ENCODE results near the gene RBM44. TPM values are rescaled to one million over a fixed set of nuclear protein-coding genes. Genes with fewer than 3 reads are reported as not detected.
"Not testable (repeated sequence)": the region's sequence is repeated elsewhere in the genome, so short reads cannot be mapped to it uniquely, and the experiment has no call there.

RBM44 gene
- total RNA-seq, result 1 to 10 TPM; 1.3 to 1.4 TPM

GRCh38 chr2:237798236-237799059 is at the start of gene RBM44:
RBM44 (plus strand) TSS chr2:237798779; CDS start chr2:237813610, 14,831 bp downstream.
- DNase-seq, result no peak
- Mint-ChIP-seq H3K4me3 (no peak within 1 kb of the TSS), H3K9me3 (no peaks in the 10 kb centered on the region), H3K36me3 (ENCODE audit: low read depth) (peaks cover 6% of the 10 kb centered on the region), H3K27me3 (no peaks in the 10 kb centered on the region), H3K27ac (no peak within 1 kb of the TSS), H3K4me1 (no peaks in the 10 kb centered on the region)
- ChIA-PET CTCF (no interaction called here), POLR2A (no interaction called here)

- Mint-ChIP-seq H3K9me3 (no peaks in the 10 kb centered on the region), H3K4me1 (peaks cover 15% of the 10 kb centered on the region), H3K27ac (no peak overlapping the region), H3K27me3 (no peaks in the 10 kb centered on the region), H3K36me3 (ENCODE audit: low read depth) (peaks cover 49% of the 10 kb centered on the region), H3K4me3 (no peak overlapping the region)
- ChIA-PET CTCF (interaction anchor here (0.9 kb wide), 1 partner anchor 61 kb away, joined by 3 read pairs; no protein-coding TSS in a partner anchor), POLR2A (no interaction called here)
- DNase-seq, result no peak
Observed at GRCh38 chr2:237749002-237749401, 49.6 kb upstream of the RBM44 start.

- DNase-seq, result no peak
- ChIA-PET CTCF (no interaction called here), POLR2A (interaction anchor here (0.6 kb wide), 1 partner anchor 77 kb away, joined by 7 read pairs; no protein-coding TSS in a partner anchor)
- Mint-ChIP-seq H3K27ac (peak overlapping the region; percentile 33), H3K9me3 (no peaks in the 10 kb centered on the region), H3K4me1 (peaks cover 11% of the 10 kb centered on the region), H3K4me3 (no peak overlapping the region), H3K27me3 (no peaks in the 10 kb centered on the region), H3K36me3 (ENCODE audit: low read depth) (peaks cover 49% of the 10 kb centered on the region)
Observed at GRCh38 chr2:237749961-237750360, 48.6 kb upstream of the RBM44 start.

GRCh38 chr2:237750441-237750840 is 48.1 kb upstream of the RBM44 start:
- H3K27ac Mint-ChIP-seq, CTCF ChIA-PET, H3K4me3 Mint-ChIP-seq, H3K4me1 Mint-ChIP-seq, DNase-seq, H3K9me3 Mint-ChIP-seq, H3K27me3 Mint-ChIP-seq, POLR2A ChIA-PET: not testable (repeated sequence)
- H3K36me3 Mint-ChIP-seq (ENCODE audit: low read depth), result peaks cover 50% of the 10 kb centered on the region

- POLR2A ChIA-PET, result no interaction called here
- H3K4me1 Mint-ChIP-seq, result peaks cover 8% of the 10 kb centered on the region
Observed at GRCh38 chr2:237752761-237753165, 45.8 kb upstream of the RBM44 start.

GRCh38 chr2:237754182-237754581 is 44.4 kb upstream of the RBM44 start:
- Mint-ChIP-seq H3K27ac (no peak overlapping the region), H3K27me3 (no peaks in the 10 kb centered on the region), H3K4me1 (peaks cover 8% of the 10 kb centered on the region), H3K36me3 (ENCODE audit: low read depth) (peaks cover 57% of the 10 kb centered on the region), H3K9me3 (no peaks in the 10 kb centered on the region), H3K4me3 (no peak overlapping the region)
- ChIA-PET POLR2A (no interaction called here), CTCF (interaction anchor here (1.1 to 2.1 kb wide), 3 partner anchors 9 to 182 kb away, joined by 3 to 8 read pairs (median 3); no protein-coding TSS in a partner anchor)
- no peak for DNase-seq

More at GRCh38 chr2:237752761-237753165, 45.8 kb upstream of the RBM44 start:
- H3K27me3 Mint-ChIP-seq, result no peaks in the 10 kb centered on the region
- H3K36me3 Mint-ChIP-seq (ENCODE audit: low read depth), result peaks cover 64% of the 10 kb centered on the region
- no peak overlapping the region for H3K4me3 Mint-ChIP-seq
- no peaks in the 10 kb centered on the region for H3K9me3 Mint-ChIP-seq
- no peak for DNase-seq
- no peak overlapping the region for H3K27ac Mint-ChIP-seq
- CTCF ChIA-PET, result no interaction called here

- peaks cover 52% of the 10 kb centered on the region for H3K36me3 Mint-ChIP-seq (ENCODE audit: low read depth)
Observed at GRCh38 chr2:237754626-237755248, 43.8 kb upstream of the RBM44 start.

GRCh38 chr2:237757616-237758015 is 41.0 kb upstream of the RBM44 start:
- H3K4me3 Mint-ChIP-seq, result no peak overlapping the region
- no peaks in the 10 kb centered on the region for H3K27me3 Mint-ChIP-seq
- no peak for DNase-seq
- H3K4me1 Mint-ChIP-seq, result peaks cover 1% of the 10 kb centered on the region
- no peaks in the 10 kb centered on the region for H3K9me3 Mint-ChIP-seq
- ChIA-PET CTCF (interaction anchor here (0.7 kb wide), 1 partner anchor 13 kb away, joined by 3 read pairs; no protein-coding TSS in a partner anchor), POLR2A (no interaction called here)
- no peak overlapping the region for H3K27ac Mint-ChIP-seq
- peaks cover 55% of the 10 kb centered on the region for H3K36me3 Mint-ChIP-seq (ENCODE audit: low read depth)

More at GRCh38 chr2:237754626-237755248, 43.8 kb upstream of the RBM44 start:
- Mint-ChIP-seq H3K27me3 (no peaks in the 10 kb centered on the region), H3K4me3 (no peak overlapping the region), H3K4me1 (peaks cover 8% of the 10 kb centered on the region), H3K27ac (no peak overlapping the region), H3K9me3 (no peaks in the 10 kb centered on the region)
- ChIA-PET CTCF (interaction anchor here (1.1 to 2.1 kb wide), 3 partner anchors 9 to 183 kb away, joined by 3 to 8 read pairs (median 3); no protein-coding TSS in a partner anchor), POLR2A (no interaction called here)
- no peak for DNase-seq

- DNase-seq, result no peak
- Mint-ChIP-seq H3K27me3 (no peaks in the 10 kb centered on the region), H3K4me3 (no peak overlapping the region), H3K36me3 (ENCODE audit: low read depth) (peaks cover 57% of the 10 kb centered on the region), H3K4me1 (no peaks in the 10 kb centered on the region), H3K27ac (no peak overlapping the region), H3K9me3 (no peaks in the 10 kb centered on the region)
- CTCF ChIA-PET, result interaction anchor here (0.7 to 0.8 kb wide), 2 partner anchors 30 to 177 kb away, joined by 3 read pairs; no protein-coding TSS in a partner anchor
- POLR2A ChIA-PET, result no interaction called here
Observed at GRCh38 chr2:237758185-237758584, 40.4 kb upstream of the RBM44 start.

- Mint-ChIP-seq H3K9me3 (no peaks in the 10 kb centered on the region), H3K36me3 (ENCODE audit: low read depth) (peaks cover 60% of the 10 kb centered on the region), H3K27ac (no peak overlapping the region), H3K4me1 (no peaks in the 10 kb centered on the region), H3K4me3 (no peak overlapping the region), H3K27me3 (no peaks in the 10 kb centered on the region)
- no peak for DNase-seq
- ChIA-PET POLR2A (no interaction called here), CTCF (interaction anchor here (1.4 kb wide), 1 partner anchor 14 kb away, joined by 5 read pairs; no protein-coding TSS in a partner anchor)
Observed at GRCh38 chr2:237759176-237759575, 39.4 kb upstream of the RBM44 start.

- H3K27ac Mint-ChIP-seq, result no peak overlapping the region
- ChIA-PET CTCF (interaction anchor here (0.6 to 1.3 kb wide), 3 partner anchors 30 to 329 kb away, joined by 3 to 5 read pairs (median 3); no protein-coding TSS in a partner anchor), POLR2A (no interaction called here)
- H3K36me3 Mint-ChIP-seq (ENCODE audit: low read depth), result peaks cover 56% of the 10 kb centered on the region
- H3K9me3 Mint-ChIP-seq, result no peaks in the 10 kb centered on the region
- H3K4me3 Mint-ChIP-seq, result no peak overlapping the region
- H3K4me1 Mint-ChIP-seq, result no peaks in the 10 kb centered on the region
- H3K27me3 Mint-ChIP-seq, result no peaks in the 10 kb centered on the region
- no peak for DNase-seq
Observed at GRCh38 chr2:237760506-237761502, 37.8 kb upstream of the RBM44 start.

Measured in activated CD4-positive, alpha-beta T cell treated with anti-CD3 and anti-CD28 coated beads, Interleukin-2, amount 10 ng/mL, durations not matched to agents 7 days and 5 days (primary cell).